Left lung (tissue), 10 donors: Measurements from ENCODE around the gene ZDHHC7. TPM values are rescaled to one million over a fixed set of nuclear protein-coding genes. Genes with fewer than 3 reads are reported as not detected.

Source experiments
- ATAC-seq: fragments of 200-7000 bp; cut with Tn5 transposase; one replicate; pipeline ENCODE4 v1.9.1; 2020; ENCODE audit warnings: moderate library complexity
- DNase-seq, 4 donors: peaks; one replicate each; pipeline ENCODE4 v3.0.0-alpha.2; 2013 to 2020
- H3K27ac ChIP-seq, 2 donors: fragments of 200-600 bp; sonication (generic) in 1 of 2; one replicate each; pipeline versions ENCODE4 v1.5.0 to v1.8.0; 2020 to 2021
- H3K27me3 ChIP-seq, 2 donors: fragments of 200-600 bp; sonication (generic) in 1 of 2; one replicate each; pipeline versions ENCODE4 v1.5.0 to v1.8.0; 2020 to 2021
- H3K36me3 ChIP-seq, 2 donors: fragments of 200-600 bp; sonication (generic) in 1 of 2; one replicate each; pipeline versions ENCODE4 v1.5.0 to v1.8.0; 2020 to 2021
- H3K4me1 ChIP-seq, 2 donors: fragments of 200-600 bp; one replicate each; pipeline ENCODE4 v1.8.0; 2021
- H3K4me3 ChIP-seq, 2 donors: fragments of 200-600 bp; sonication (generic) in 1 of 2; one replicate each; pipeline versions ENCODE4 v1.5.0 to v1.8.0; 2020 to 2021; ENCODE audit warnings: mild to moderate bottlenecking in 1 of 2
- H3K9me3 ChIP-seq, 2 donors: fragments of 200-600 bp; sonication (generic) in 1 of 2; one replicate each; pipeline versions ENCODE4 v1.5.0 to v1.8.0; 2020 to 2021
- intact Hi-C, 2 donors: fragments of 100-400 bp; cut with DNase I; formaldehyde crosslinking; loops; one replicate each; pipeline versions ENCODE4 v1.11.2 to v1.14.2; 2022
- polyA plus RNA-seq, 6 donors: library from polyadenylated mRNA; unstranded; fragments of 120-200 nt; gene quantifications; one replicate each; pipeline ENCODE4 v1.2.1, GENCODE V29; 2013; ENCODE audit not compliant: insufficient read length in 6 of 6
- total RNA-seq, 2 donors: library from RNA; stranded (reverse); fragmentation: NEBNext Ultra II Directional; extraction: Animal tissue kit (Norgen Biotek cat#: 25700); gene quantifications; one replicate each; pipeline ENCODE4 v1.2.1, GENCODE V29; 2021
- TF ChIP-seq, protein P1 (sequence below), 2 donors: fragments of 200-600 bp; sonication (generic) in 1 of 2; IDR thresholded peaks; one replicate each; pipeline versions ENCODE4 v1.5.0 to v1.8.0; 2021; ENCODE audit warnings: antibody characterized with exemption in 2 of 2
- donor health status: DM: no; HTN: yes; CAD: no.
- donor health status: DM: no; HTN: no; CAD: no.

The ZDHHC7 gene
- total and polyA plus RNA-seq, 8 donors, result 52.5 to 82.3 (median 59.7) TPM

DNA sequence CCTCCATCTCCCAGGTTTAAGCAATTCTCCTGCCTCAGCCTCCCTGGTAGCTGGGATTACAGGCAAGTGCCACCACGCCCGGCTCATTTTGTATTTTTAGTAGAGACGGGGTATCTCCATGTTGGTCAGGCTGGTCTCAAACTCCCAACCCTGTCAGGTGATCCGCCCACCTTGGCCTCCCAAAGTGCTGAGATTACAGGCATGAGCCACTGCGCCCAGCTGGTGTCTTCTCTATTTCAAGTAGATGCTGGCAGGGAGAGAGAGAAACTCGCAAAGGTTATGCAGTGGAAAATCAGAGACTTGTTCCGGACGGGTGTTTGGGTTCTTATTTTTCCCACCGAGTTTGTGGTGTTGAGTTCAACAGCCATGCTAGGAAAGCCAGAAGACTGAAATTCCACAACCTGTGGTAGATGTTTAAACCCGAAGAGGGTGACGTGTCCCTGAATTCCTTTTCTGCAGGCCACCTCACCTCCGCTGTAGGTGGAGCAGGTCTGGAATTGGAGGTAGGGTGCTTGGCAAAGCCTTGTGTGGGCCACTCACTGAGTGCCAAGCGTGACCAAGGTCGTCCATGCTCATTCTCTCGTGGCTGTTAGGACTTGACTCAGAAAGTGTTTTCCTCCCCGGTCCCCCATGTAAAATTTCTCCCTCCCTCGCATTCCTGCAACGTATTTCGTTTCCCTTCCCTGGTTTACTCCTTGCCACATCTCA lies 7.3 kb upstream of the ZDHHC7 start:
- TF ChIP-seq, protein P1, sequence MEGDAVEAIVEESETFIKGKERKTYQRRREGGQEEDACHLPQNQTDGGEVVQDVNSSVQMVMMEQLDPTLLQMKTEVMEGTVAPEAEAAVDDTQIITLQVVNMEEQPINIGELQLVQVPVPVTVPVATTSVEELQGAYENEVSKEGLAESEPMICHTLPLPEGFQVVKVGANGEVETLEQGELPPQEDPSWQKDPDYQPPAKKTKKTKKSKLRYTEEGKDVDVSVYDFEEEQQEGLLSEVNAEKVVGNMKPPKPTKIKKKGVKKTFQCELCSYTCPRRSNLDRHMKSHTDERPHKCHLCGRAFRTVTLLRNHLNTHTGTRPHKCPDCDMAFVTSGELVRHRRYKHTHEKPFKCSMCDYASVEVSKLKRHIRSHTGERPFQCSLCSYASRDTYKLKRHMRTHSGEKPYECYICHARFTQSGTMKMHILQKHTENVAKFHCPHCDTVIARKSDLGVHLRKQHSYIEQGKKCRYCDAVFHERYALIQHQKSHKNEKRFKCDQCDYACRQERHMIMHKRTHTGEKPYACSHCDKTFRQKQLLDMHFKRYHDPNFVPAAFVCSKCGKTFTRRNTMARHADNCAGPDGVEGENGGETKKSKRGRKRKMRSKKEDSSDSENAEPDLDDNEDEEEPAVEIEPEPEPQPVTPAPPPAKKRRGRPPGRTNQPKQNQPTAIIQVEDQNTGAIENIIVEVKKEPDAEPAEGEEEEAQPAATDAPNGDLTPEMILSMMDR (IDR thresholded peaks at IDR 0.05), result no peak
- H3K4me3 ChIP-seq, result no peak overlapping the region
- ATAC-seq (peak; percentile 81), DNase-seq (peak in 2 of 4 donors; percentile 44 to 58)
- H3K27ac ChIP-seq, result peak overlapping the region; percentile 43 to 55
- H3K36me3 ChIP-seq, result no peaks in the 10 kb centered on the region
- intact Hi-C loops, result no loop called here
- no peaks in the 10 kb centered on the region for H3K9me3 ChIP-seq
- H3K4me1 ChIP-seq, result peaks cover 0 to 34% of the 10 kb centered on the region in 2 donors
- no peaks in the 10 kb centered on the region for H3K27me3 ChIP-seq

DNA sequence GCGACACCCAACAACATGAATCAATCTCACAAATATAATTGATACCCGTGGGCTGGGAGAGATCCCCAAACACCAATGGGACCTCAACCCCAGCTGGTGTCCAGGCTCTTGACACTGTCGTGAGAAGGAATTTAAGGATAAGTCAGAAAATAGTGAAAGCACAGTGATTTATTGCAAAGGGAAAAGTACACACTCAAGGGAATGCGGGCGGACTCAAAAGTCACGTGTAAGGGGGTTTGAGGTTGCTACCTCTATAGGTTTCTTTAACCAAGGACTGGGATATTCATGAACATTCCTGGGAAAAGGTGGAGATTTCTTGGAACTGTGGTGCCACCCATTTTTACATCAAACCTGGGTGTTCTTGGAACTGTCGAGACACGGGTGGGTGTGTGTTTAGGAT lies 6.3 kb upstream of the ZDHHC7 start:
- Histone ChIP-seq H3K36me3 (no peaks in the 10 kb centered on the region), H3K4me1 (peaks cover 0 to 34% of the 10 kb centered on the region in 2 donors), H3K27me3 (no peaks in the 10 kb centered on the region), H3K27ac (peak overlapping the region in 1 of 2 donors; percentile 78), H3K4me3 (no peak overlapping the region), H3K9me3 (no peaks in the 10 kb centered on the region)
- TF ChIP-seq, protein P1 (IDR thresholded peaks at IDR 0.05), result no peak
- intact Hi-C loops, result no loop called here
- ATAC-seq (no peak), DNase-seq (no peak)

DNA sequence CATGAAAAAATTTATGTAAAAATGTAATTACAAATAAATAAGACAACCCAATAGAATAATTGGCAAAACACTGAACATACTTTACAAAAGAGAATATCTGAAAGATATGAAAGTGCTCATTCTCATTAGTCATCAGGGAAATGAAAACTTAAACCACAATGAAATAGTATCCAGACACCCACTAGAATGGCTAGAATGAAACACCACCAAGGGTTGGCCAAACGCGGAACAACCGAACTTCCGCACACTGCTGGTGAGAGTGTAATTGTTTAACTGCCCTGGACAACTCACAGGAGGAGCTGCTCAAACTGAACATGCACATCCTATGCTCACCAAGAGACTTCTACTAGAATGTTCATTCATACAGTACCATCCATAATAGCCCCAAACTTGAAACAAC lies 5.8 kb upstream of the ZDHHC7 start:
- peak; percentile 27 for ATAC-seq
- intact Hi-C loops, result no loop called here

DNA sequence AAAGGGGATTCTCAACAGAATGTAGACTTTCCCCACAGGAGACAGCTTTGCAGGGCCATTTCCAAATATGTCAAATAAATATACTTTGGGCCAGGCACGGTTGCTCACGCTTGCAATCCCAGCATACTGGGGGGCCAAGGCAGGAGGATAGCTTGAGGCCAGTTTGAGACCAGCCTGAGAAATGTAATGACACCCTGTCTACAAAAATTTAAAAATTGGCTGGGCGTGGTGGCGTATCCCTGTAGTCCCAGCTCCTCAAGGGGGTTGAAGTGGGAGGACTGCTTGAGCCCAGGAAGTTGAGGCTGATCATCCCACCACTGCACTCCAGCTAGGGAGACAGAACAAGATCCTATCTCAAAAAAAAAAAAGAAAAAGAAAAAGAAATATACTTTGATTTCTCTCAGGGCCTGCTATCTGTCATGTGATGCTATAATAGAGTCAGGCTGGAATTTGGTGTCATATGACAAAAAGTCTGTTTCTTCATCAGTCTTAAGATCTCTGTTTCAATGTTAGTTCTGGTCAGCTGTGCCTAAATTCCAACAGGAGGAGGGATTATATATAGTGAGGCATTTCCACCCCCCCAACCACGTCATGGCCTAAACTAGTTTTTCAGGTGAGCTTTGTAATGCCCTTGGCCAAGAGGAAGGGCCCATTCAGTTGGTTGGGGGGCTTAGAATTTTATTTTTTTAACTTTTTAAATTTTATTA lies 4.3 kb upstream of the ZDHHC7 start:
- Histone ChIP-seq H3K27ac (peak overlapping the region in 1 of 2 donors; percentile 78), H3K9me3 (no peaks in the 10 kb centered on the region), H3K27me3 (no peaks in the 10 kb centered on the region), H3K36me3 (no peaks in the 10 kb centered on the region), H3K4me1 (peaks cover 0 to 40% of the 10 kb centered on the region in 2 donors), H3K4me3 (no peak overlapping the region)
- ATAC-seq (no peak), DNase-seq (no peak)
- TF ChIP-seq, protein P1 (IDR thresholded peaks at IDR 0.05), result no peak
- intact Hi-C loops, result no loop called here

More for the DNA sequence above, 5.8 kb upstream of the ZDHHC7 start:
- no peaks in the 10 kb centered on the region for H3K9me3 ChIP-seq
- H3K4me1 ChIP-seq, result peaks cover 0 to 35% of the 10 kb centered on the region in 2 donors
- TF ChIP-seq, protein P1 (IDR thresholded peaks at IDR 0.05), result no peak
- peak in 1 of 4 donors; percentile 60 for DNase-seq
- no peaks in the 10 kb centered on the region for H3K36me3 ChIP-seq
- H3K27ac ChIP-seq, result peak overlapping the region; percentile 45 to 78
- no peak overlapping the region for H3K4me3 ChIP-seq
- no peaks in the 10 kb centered on the region for H3K27me3 ChIP-seq

DNA sequence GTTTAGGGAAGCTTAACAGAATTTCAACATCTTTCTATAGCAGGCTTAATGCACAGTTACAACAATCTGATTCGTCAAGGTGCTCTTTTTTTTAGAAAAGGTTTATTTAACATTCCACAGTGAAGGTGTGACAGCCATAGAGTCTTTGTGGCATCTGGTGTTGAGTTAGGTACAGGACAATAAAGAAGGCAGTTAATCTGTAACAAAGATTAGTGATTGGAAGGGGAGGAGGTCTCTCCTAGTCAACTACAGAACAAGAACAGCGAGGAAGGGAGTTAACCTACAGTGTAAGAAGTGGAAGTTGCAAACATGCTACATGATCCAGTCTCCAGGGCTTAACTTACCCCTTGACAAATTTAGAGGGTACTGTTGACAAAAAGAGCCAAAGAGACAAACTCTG lies 3.0 kb upstream of the ZDHHC7 start:
- TF ChIP-seq, protein P1 (IDR thresholded peaks at IDR 0.05), result no peak
- intact Hi-C loops, result no loop called here
- H3K9me3 ChIP-seq, result no peaks in the 10 kb centered on the region
- DNase-seq, result no peak
- H3K27ac ChIP-seq, result peak overlapping the region in 1 of 2 donors; percentile 41
- H3K4me1 ChIP-seq, result peaks cover 9 to 53% of the 10 kb centered on the region in 2 donors
- H3K36me3 ChIP-seq, result no peaks in the 10 kb centered on the region
- no peak overlapping the region for H3K4me3 ChIP-seq
- no peak for ATAC-seq
- H3K27me3 ChIP-seq, result no peaks in the 10 kb centered on the region
